ENCODE measurements around the gene SRRM2. TPM values are rescaled to one million over a fixed set of nuclear protein-coding genes. Genes with fewer than 3 reads are reported as not detected.

The SRRM2 gene
- total and polyA plus RNA-seq, 9 of the 15 experiments (the other 6 are each of a cell fraction or from before 2014, with no cell fraction given): 26.7 to 563 (median 81.1) TPM

GRCh38 chr16:2777231-2777902 is 24.9 kb downstream of the SRRM2 start, which contains the start of gene ELOB (continued):
- TF ChIP-seq ZNF518B (CRISPR knock-in tag; IDR thresholded peaks at IDR 0.05): no peak
- TF ChIP-seq MYNN (IDR thresholded peaks at IDR 0.05): no peak
- no peak for TF ChIP-seq MYNN (CRISPR knock-in tag; IDR thresholded peaks at IDR 0.05)
- TF ChIP-seq E2F5 (CRISPR knock-in tag; IDR thresholded peaks at IDR 0.05): no peak
- peak; percentile 31 for TF ChIP-seq CTBP1 (IDR thresholded peaks at IDR 0.05; ENCODE audit: borderline replicate concordance)
- TF ChIP-seq HES1 (IDR thresholded peaks at IDR 0.05; ENCODE audit: low read depth): no peak
- no peak for TF ChIP-seq SRSF9 (IDR thresholded peaks at IDR 0.05; ENCODE audit: borderline replicate concordance, low read depth, low read length)
- 0 out of 2 replicates have a peak, but pooled peaks have one; percentile 24 for TF ChIP-seq ZC3H11A (IDR thresholded peaks at IDR 0.05; ENCODE audit: low read depth, low read length)
- no peak for TF ChIP-seq PBX2 (CRISPR knock-in tag; IDR thresholded peaks at IDR 0.05; ENCODE audit: low read depth)
- TF ChIP-seq PBX2 (tag; conservative IDR thresholded peaks at IDR 0.05; ENCODE audit: low read depth): no peak
- no peak for TF ChIP-seq ZNF668 (CRISPR knock-in tag; IDR thresholded peaks at IDR 0.05)
- no peak for TF ChIP-seq IRF9 (tag; IDR thresholded peaks at IDR 0.05)
- TF ChIP-seq NR2F6 (CRISPR knock-in tag; IDR thresholded peaks at IDR 0.05): no peak
- no peak for TF ChIP-seq CREB5 (CRISPR knock-in tag; IDR thresholded peaks at IDR 0.05)
- no peak for TF ChIP-seq USF2 (CRISPR knock-in tag; IDR thresholded peaks at IDR 0.05)
- TF ChIP-seq ZNF134 (CRISPR knock-in tag; conservative IDR thresholded peaks at IDR 0.05): 0 out of 2 replicates have a peak, but pooled peaks have one; percentile 23
